Measurements from ENCODE around the gene CENPT.
"Not testable (repeated sequence)": the region's sequence is repeated elsewhere in the genome, so short reads cannot be mapped to it uniquely, and the experiment has no call there.

CENPT gene

DNA sequence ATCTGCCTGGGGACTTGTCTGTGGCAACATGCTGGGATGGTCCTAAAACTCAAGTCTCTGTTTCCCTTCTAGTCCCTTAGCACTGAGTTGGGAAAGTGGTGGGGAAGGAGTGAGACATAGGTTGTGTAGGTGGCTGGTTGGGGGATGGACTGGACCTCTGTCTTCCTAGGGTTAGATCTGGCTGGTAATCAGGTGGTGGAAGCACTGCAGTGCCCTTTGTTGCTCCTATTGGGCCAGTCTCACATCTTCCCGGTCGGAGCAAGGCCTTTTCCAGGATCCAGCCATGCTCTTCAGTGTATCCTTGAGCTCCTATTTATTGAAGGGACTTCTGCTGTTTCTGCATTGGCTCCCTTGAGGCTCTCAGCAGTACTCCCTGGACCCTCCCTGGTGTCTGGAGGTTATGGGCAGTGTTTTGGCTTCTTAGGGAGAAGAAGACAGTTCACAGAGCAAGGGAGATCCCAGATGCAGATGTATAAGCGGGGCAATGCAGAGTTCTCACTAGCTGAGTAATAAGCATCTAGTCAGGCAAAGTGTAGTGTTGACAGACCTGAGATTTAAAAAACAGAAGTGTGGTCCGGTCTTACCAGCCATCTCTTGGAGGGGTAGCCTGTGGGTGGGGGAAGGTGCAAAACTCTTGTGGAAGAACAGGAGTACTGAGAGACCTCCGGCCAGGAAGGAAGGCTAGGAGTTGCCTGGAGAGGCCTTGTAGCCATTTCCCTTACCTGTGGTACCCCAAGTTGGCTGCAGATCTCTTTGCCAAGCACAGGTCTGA is 2.0 kb downstream of the CENPT start:
- DNase-seq = no peak

DNA sequence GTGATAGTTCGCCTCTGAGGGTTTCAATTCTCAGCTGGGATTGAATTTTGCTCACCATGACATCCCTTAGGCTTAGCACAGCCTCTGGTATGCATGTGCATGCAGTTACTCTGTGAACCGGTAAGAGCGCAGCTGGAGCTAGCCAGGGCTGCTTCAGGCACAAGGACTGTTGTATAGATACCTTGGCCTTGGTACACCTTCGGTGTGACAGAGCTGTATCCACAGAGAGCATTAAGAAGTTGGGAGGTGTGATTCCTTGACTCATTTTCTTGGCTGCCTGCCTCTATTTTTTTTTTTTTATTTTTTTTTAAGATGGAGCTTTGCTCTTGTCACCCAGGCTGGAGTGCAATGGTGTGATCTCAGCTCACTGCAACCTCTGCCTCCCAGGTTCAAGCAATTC is 3.0 kb downstream of the CENPT start:
- DNase-seq = no peak

DNA sequence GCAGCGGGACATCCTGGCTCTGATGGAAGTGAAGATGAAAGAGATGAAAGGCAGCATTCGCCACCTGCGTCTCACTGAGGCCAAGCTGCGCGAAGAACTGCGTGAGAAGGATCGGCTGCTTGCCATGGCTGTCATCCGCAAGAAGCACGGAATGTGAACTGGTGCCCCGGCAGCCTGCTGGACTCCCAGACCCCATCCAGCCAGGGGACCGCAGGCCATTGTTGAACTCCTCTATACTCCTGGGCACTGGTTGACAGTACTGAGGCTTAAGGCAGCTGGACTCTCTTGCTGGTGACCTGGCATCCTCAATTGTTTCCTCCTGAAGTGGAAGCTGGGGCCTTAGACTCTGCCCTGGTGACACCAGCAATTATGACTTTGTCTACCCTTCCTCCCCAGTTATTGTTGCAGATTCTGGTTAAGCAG is 4.1 kb downstream of the CENPT start:
- no peak for DNase-seq

DNA sequence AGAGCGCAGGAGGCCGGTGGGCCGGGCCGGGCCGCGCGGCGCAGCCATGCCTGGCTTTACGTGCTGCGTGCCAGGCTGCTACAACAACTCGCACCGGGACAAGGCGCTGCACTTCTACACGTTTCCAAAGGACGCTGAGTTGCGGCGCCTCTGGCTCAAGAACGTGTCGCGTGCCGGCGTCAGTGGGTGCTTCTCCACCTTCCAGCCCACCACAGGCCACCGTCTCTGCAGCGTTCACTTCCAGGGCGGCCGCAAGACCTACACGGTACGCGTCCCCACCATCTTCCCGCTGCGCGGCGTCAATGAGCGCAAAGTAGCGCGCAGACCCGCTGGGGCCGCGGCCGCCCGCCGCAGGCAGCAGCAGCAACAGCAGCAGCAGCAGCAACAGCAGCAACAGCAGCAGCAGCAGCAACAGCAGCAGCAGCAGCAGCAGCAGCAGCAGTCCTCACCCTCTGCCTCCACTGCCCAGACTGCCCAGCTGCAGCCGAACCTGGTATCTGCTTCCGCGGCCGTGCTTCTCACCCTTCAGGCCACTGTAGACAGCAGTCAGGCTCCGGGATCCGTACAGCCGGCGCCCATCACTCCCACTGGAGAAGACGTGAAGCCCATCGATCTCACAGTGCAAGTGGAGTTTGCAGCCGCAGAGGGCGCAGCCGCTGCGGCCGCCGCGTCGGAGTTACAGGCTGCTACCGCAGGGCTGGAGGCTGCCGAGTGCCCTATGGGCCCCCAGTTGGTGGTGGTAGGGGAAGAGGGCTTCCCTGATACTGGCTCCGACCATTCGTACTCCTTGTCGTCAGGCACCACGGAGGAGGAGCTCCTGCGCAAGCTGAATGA is 4.8 kb downstream of the CENPT start:
- DNase-seq = peak; percentile 72

DNA sequence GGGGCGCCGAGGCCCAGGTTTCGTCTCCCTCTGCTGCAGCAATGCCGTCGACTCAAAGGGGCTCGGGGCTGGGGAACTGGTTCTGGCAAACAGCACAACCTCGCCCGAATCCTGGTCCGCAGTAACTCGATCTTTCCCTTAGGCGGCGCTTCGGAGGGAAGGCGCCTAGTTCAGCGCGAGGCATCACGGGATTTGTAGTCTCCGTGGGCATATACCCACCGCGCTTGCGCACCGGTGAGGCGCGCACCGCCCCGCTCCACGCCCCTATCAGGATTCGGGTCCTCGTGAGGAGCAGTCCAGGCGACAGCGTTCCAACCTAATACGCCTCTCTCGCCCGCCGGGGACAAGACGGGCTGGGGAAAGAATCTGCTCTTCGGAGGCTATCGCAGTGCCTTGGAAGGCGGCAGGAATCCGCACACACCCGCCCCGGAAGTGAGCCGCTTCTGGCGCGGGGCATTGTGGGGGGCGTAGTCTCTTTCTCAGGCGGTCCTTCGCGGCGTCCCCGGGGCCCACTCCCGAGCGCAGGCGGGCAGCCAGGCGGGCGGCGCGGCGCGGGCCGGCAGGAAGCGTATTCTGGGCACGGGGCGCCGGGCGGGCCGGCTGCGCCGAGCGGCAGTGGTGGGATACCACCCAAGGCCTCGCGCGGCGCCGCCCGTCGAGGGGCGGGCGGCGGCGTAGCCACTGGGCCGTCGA is 5.5 kb downstream of the CENPT start, which contains the start of gene THAP11:
Gene THAP11 (plus strand): TSS at position 505 of the 693 bp plus-strand sequence. CDS start 235 bp downstream, outside the sequence.
- DNase-seq = peak; percentile 95

DNA sequence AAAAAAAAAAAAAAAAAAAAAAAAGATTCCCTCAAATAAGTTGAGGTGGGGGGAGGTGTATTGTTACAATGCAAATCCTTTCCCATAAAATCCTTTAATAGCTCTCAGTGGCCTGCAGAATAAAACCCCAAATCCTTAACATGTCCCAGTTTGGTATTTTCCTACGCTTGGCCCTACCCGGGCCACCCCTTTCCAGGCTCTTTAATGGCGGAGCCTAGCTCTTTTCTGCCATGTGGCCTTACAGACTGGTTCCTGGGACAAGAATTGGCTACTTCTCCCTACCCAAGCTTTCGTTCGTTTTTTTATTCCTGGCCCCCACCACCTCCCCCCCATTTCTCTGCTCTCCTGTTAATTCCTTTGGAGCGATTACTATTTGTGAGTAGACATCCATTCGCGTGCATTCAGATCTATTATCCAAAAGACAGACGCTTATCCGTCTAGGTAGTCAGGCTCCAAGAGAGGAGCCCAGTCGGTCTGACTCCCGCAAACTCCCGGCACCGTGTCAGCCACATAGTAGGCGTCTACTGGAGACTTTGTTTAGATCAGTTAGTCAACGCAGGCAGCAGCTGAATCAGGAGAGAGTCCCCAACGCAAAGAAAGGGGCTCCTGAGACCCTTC is 6.2 kb downstream of the CENPT start:
- no peak for DNase-seq

DNA sequence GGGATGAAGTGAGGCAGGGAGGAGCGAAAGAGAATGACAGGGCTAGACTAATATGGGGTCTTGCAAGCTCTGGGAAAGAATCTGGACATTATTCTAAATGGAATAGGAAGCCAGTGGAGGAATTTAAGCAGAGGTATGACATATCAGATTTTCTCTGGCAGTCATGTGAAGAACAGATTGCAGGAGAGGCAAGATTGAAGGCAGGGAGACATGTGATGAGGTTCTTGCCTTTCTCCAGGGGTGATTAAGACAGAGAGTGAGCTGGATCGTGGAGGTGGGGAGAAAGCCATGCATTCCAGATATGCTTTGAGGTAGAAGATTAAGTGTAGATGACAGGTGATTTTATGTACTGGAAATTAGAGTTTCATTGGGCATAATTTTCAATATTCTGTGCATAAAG is 9.7 kb downstream of the CENPT start:
- no peak for DNase-seq

DNA sequence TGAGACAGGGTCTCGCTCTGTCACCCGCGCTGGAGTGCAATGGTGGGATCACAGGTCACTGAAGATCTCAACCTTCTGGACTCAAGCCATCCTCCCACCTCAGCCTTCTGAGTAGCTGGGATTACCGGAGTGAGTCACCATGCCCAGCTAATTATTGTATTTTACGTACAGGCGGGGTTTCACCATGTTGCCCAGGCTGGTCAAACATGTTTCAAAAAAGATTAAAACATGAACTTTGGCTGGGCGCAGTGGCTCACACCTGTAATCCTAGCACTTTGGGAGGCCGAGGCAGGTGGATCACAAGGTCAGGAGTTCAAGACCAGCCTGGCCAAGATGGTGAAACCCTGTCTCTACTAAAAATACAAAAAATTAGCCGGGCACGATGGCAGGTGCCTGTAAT is 10.3 kb downstream of the CENPT start:
- not testable (repeated sequence) for DNase-seq

DNA sequence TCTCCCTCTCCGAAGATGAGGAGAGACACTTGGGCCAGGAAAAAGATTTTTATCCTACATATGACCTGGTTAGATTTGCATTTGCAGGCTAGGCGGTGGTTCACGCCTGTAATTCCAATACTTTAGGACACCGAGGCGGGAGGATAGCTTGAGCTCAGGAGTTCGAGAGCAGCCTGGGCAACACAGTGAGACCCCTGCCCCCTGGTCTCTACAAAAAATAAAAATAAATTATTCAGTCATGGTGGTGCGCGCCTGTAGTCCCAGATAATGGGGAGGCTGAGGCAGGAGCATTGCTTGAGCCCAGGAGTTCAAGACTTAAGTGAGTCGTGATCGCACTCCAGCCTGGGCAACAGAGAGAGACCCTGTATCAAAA is 13.3 kb downstream of the CENPT start:
- no peak for DNase-seq

DNA sequence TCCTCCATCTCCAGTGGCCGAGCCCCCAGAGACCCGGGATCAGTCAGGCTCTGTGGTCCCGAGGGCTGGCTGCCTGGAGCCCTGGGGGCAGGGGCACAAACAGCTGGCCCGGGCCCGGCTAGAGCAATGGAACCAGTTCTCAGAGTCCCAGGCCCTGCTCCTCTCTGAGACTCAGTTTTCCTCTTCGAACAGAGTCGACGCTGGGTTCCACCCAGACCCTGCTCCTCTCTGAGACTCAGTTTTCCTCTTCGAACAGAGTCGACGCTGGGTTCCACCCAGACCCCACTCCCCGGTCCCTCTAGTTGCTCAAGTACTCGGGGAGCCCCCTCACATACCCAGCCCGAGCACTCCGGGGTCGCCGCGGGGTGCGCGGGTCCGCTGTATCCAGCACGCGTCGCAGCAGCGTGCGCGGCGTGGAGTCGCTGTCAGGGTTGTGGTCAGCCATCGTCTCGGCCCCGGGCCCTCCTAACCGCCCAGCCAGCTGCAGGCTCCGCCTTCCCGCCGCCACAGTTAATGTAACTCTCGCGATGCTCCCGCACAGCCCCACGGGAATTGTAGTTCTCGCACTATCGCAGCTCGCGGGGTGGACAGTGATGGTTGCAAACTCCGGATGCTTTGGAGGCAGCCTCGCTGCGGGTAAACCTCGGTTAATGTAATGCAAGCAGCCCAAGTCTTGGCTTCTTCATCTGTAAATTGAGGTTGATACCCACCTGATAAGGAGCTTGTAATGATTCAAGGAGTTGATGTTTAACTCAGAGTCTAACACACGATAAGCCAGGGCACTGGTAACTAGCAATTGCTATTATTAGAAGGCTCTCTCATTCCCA is 13.9 kb downstream of the CENPT start:
- peak; percentile 97 for DNase-seq

DNA sequence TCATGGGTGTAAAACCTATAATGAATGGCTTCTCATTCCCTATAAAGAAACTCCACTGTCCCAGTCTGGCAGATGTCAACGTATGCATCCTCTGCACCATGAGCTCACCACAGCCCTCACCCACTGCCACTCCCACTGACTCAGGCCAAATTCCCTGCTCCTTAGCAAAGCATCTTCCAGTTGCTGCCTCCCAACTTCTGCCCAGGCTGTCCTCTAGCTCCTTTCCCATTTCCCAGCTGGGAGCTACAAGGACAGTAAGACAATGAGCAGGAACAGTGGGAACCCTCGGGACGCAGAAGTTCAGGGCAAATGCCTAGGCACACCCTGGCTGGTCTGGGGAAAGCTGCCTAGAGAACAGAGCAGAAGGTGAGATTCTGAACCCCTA is 14.5 kb downstream of the CENPT start:
- no peak for DNase-seq

DNA sequence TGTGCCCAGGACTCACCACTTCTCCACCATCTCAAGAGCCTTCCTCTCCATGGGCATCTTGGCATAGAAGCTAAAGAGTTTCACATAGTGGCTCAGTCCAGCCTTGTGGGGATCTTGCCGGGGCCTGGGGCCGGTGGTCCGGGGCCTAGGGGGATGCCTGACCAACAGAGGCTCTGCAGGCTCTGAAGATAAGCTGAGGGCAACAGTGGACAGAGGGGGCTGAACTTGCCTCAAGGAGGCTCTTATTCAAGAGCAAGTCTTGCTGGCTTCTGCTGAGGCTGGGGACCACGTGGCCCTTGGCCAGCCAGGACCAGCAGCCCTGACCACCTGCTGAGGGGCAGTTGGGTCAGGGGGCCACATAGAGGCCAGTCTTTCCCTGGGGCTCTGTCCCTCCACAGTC is 18.8 kb downstream of the CENPT start:
- no peak for DNase-seq

DNA sequence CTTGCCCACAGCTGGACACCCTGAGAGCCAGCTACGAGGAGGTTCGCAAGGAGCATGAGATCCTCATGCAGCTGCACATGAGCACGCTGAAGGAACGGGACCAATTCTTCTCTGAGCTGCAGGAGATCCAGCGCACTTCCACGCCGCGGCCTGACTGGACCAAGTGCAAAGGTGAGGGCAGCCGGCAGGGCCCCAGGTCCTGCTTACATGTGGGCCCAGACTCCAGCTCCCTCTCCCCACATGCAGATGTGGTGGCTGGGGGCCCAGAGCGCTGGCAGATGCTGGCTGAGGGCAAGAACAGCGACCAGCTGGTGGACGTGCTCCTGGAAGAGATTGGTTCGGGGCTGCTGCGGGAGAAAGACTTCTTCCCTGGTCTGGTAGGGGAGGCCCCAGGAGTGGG is 21.6 kb downstream of the CENPT start:
- no peak for DNase-seq

DNA sequence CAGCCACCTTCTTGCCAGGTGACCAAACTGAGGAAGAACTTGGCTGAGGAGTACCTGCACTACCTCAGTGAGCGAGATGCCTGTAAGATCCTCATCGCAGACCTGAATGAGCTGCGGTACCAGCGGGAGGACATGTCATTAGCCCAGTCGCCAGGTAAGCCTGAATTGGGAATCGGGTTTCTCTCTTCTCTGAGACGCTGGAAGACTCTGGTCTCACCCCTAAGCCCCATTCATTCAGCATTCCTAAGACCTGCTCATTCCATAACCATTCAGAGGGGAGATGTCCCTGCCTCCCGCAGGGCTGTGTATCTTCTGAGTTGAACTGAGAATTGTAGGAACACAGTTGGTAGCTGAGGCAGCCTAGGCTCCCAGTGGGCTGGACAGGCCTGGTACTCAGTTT is 22.4 kb downstream of the CENPT start:
- DNase-seq = no peak

DNA sequence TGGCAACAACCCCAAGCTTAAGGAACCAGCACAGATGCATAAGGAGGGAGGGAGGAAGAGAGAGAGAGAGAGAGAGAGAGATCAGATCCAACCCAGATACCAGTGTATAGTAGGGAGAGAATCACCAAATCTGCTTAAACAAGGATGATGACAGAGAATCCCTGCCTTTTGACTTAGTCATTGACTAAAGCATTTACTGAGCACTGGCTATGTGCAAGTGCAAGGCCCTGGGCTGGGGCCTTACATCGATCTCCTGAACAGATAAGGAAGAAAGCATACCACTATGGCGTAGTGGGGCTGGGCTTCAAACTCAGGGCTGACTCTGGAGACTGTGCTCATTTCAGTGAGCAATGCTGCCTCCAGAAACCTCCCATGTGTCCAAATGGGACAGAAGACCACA is 25.0 kb downstream of the CENPT start:
- no peak for DNase-seq

DNA sequence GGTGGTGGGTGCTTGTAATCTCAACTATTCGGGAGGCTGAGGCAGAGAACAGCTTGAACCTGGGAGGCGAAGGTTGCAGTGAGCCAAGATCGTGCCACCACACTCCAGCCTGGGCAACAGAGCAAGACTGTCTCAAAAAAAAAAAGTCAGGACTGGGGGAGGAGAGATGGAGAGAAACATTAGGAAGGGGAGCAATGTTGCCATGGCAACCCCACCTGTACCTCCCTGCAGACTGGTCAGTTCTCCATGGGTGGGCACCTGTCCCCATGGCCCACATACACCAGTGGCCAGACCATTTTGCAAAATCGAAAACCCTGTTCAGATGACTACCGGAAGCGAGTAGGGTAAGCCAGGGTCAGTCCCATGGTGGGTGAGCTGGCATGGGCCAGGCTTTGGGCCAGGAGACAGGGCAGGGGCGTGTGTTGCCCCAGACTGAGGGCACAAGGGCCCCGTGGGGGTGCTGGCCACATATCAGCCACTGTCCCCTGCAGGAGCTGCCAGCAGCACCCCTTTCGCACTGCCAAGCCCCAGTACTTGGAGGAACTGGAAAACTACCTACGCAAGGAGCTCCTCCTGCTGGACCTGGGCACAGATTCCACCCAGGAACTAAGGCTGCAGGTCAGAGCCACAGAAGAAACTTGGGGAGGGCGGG is 26.8 kb downstream of the CENPT start:
- DNase-seq = no peak

DNA sequence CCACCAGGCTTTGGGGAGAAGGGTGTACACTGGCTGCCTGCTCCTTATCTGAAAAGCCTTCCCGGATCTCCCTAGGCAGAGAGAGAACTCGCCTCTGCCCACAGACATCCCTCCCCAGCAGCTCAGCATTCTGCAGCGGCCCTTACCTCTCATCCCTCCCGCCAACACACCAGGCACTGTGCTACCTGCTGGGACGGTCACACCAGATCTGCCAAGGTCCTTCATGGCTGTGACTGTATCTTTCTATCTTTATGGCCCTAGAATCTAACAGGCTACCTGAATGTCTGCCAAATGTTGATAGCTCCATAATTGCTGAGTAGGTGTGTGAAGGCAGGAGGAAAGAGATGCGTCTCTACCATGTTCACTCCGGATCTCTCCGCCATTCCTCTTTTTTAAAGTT is 32.9 kb downstream of the CENPT start:
- DNase-seq = no peak

DNA sequence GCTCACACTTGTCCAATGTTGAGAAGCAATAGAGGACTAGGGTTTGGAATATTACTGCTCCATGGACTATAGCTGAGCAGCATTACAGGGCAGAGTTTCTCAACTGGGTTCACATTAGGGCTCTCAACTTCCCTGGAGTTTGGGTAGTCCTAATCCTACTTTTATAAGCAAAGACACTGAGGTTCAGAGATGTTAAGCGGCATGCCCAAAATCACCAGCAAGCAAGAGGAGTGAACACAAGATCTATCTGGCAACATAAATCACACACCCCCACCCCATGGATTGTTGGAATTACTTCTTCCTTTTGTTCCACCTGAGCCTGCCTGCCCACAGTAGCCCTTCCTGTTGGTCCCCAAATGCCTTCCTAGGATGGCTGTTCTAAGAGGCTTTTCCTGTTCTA is 35.6 kb downstream of the CENPT start:
- DNase-seq = no peak

DNA sequence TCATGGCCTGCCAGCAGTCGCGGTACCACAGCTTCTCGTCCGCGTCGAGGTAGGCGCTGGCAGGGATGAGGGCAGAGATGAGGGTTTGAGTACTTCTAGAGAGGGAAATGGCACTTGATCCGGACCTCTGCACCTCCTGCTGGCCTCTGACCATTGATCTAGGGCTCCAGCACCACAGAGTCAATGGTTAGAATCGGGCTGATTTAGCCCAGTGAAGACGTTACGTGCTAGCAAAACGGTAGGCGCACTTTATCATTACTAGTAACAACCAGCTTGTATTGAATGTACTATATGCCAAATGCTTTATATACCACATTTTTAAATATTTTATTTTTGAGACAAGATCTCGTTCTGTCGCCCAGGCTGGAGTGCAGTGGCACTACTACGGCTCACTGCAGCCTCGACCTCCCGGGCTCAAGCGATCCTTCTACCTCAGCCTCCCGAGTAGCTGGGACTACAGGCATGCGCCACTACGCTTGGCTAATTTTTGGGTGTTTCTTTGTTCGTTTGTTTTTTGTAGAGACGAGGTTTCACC is 40.3 kb downstream of the CENPT start:
- DNase-seq = no peak

DNA sequence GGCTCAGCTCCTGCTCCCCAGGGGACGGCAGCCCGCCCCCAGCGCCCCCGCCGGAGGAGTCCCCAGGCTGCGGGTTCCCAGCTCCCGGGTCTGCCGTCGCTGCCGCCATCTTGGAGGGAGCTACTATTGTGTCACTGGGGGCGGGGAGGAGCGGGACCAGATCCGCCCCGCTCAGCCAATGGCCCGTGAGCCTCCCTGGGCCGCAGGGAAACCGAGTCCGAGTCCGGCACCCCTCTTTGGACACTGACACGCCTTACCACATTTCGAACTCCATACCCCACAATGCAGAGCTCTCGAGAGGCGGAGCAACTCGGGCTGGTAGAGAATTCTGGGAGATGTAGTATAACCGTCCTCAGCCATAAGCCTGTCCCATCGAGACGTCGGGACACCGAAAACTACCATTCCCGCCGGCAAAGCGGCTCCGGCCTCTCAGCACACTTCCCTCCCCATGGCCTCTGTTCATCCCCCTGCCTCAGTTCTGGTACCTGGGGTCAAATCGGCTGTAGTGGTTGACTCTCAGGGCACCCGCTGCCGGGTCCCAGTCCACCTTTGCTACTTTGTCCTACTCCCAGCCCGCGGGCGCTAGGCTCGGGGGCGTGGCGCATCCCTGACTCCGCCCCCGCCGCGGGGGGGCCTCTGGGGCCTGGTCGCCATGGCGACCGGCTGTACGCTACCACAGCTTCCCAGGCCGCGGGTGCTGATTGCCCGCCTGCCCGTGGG is 40.9 kb downstream of the CENPT start, which contains the start of the genes RANBP10 and TSNAXIP1:
Gene RANBP10 (minus strand): TSS at position 133 of the 720 bp plus-strand sequence. CDS start 24 bp downstream, at position 109.
Gene TSNAXIP1 (plus strand): TSS at position 462 of the 720 bp plus-strand sequence. CDS start 261 bp downstream, outside the sequence.
- DNase-seq = peak; percentile 95

Measured in stimulated activated CD8-positive, alpha-beta memory T cell treated with anti-CD3 and anti-CD28 coated beads, Interleukin-4, amount 100 ng/mL, for 48 hours (primary cell).